HG03108 (cell line): ENCODE results near the gene GTF2IRD1.

ENCODE experiments used
- ATAC-seq: cut with Tn5 transposase; IDR thresholded peaks from one replicate; pipeline ENCODE4 v1.9.1; 2021; ENCODE audit warnings: moderate library complexity; ENCODE audit not compliant: unreplicated experiment

GTF2IRD1 gene

DNA sequence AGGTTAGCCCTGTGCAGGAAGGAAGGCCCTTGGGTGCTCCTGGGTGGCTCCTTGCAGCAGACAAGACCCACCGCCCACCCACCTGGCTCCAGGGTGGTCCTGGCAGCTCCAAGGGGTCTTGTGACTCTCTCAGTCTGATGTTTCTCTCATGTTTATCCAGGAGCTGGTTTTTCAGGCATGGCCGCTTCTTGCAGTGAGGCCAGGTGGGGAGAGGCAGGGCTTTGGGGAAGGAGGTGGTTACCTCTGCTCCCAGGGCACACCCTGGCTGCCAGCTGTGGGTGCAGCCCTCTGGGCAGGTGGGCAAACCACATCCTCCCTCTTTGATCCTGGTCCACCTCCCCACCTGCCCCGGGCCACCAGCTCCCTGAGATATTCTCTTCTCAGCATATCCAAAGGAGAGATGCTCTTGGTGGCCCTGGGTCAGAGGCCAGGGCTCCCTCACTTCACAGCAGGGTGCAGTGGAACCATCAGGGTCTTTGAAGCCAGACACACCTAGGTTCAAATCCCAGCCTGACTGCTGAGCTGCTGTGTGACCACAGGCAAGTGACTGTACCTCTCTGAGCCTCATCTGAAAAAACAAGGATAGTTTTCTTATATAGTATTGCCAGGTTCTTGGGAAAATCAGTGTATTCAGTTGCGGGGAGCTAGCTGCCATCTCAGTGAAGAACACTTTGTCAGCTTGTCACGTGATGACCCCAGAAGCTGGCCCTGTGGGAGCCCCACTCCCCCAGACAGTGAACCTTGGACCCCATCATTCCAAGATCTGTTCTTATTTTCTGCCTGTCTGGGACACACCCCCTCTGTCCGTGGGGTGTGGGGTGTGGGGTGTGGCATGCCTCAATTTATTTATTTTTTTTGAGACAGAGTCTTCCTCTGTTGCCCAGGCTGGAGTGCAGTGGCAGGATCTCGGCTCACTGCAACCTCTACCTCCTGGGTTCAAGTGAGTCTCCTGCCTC is 11.5 kb downstream of the GTF2IRD1 start:
- ATAC-seq, result no peak

DNA sequence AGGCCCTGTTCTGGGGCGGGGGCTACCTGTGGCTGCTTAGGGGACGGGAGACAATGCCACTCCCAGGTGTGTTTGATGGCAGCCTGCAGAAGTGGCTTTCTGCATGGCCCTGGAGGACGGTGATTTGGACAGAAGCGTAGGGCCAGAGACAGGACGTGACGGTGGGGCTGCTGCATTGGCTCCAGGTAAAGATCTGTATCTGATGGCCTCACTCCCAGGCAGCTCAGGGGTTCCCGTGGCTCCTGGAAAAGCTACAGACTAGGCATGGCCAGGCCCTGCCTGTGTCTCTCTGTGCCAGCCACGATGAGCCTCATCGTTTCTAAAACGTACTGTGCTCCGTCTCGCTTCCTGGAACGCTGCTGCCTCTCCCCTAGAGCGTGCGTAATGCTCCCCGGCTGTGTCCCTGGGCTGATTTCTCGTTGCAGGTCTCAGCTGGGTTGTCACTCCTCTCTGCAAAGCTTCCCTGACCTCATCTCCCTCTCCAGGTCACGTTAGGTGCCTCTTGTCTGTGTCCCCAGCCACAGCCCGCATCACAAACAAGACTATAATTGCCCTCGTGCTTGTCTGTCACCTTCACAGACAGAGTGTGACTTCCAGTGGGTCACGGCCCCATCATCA is 12.6 kb downstream of the GTF2IRD1 start:
- ATAC-seq, result no peak

DNA sequence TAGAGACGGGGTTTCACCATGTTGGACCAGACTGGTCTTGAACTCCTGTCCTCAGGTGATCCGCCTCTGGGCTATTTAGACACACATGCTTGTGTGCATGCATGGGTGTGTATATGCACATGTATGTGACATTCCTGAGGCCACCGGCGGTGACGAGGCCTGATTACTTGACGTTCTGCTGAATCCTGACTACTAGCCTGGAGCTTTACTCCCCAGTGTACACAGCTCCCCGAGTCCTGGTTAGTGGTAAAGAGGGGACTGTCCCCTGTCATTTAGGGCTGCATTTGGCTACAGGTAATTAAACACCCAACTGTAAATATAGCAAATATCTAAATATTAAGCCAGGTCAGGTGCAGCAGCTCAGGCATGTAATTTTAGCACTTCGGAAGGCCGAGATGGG is 14.2 kb downstream of the GTF2IRD1 start:
- no peak for ATAC-seq

DNA sequence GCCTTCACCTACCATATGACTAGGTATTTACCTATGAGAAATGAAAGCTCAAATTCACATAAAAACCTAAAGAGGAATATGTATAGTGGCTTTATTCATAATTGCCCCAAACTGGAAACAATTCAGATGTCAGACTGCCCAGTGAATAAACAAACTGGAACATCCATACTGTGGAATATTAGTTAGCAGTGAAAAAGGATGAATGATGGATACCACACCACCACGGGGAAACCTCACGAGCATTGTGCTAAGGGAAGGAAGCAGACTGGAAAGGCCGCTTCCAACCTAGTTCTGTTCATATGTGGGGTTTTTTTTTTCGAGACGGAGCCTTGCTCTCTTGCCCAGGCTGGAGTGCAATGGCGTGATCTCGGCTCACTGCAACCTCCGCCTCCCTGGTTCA is 16.8 kb downstream of the GTF2IRD1 start:
- no peak for ATAC-seq

DNA sequence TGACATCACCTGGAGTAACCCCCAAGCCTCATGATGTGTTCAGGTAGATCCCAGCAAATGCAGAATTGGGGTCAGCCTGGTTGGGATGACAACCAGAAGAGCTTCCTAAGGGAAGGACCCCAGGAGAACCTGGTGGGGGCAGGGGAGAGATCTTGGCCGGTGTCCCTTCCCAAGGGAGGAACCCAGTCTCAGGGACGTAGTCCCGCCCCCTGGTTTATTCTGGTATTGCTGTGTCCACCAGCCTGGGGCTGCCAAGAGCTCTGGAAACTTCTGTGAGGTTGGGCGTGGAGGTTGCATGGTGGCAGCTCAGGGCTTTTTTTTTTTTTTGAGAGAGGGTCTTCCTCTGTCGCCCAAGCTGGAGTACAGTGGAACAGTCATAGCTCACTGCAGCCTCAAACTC is 19.4 kb downstream of the GTF2IRD1 start:
- no peak for ATAC-seq

DNA sequence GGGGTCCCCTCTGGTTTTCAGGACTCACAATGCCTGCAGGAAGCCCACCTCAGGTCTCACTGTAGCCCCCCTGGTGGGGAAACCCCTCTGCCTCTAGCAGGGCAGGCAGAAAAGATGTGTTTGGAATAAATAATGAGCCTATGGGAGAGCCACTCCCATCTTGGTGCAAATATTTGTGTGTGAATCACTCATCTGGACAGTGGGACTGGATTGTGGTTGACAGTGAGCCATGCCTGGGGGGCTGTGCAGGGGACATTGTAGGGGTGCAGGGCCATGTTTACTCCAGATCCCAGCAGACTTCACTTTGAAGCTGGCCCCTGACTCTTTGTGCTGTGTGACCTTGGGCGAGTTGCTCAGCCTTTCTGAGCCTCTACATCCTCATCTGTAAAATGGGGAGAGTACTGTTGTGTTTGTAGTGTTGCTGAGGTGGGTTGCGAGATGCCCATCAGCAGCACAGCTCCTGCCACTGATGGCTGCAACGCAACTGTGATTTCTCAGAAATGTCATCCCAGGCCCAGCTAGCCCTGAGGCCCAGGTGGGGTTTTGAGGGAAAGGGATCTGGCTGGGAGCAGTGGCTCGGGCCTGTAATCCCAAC is 20.7 kb downstream of the GTF2IRD1 start:
- no peak for ATAC-seq

DNA sequence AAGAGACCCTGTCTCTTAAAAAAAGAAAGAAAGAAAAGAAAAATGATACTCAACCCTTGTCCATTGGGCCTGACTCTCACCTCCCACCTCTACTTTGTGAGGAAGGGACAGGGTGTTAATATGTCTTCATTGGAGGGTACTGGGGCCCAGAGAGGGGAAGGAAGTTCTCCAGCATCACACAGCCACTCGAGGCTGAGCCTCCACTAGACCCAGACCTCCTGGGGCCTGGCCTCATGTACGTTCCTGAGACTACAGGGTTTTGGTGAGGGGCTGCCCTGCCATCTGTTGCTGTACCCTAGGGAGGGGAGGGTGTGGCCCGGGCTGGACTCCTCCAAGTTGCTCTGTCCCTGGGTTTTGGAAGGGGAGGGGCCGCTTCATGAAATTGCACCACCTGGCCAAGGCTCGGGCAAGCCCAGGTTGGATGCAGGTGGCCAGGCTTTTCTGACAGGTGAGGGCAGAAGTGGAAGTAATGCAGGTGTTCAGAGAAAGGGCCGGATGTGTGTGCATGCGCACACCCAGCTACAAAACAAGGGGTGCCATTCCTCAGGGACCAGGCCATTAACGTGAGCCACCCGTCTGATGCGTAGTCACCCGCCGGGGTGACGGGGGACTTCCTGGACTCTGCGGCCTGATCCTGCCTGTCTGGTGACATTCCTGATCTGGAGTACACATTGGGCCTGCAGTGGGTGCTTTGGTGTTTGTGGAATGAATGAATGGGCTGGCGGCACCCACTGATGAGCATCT is 21.7 kb downstream of the GTF2IRD1 start:
- ATAC-seq, result no peak

DNA sequence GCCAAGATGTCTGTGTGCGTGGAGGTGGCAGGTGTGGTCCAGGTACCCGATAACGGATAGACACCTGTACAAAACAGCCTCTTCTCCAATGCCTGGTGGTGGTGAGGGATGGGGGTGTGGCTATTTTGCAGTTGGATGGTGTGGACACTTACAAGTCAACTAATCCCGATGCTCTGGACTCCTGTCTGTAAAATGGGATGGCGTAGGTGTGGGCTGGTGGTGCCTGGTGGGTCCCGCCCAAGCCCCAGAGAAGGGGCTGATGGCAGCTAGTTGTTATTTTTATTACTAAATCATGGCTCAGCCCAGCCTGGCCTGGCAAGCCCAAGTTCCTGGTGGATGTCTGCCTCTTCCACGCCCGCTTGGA is 22.3 kb downstream of the GTF2IRD1 start:
- no peak for ATAC-seq

DNA sequence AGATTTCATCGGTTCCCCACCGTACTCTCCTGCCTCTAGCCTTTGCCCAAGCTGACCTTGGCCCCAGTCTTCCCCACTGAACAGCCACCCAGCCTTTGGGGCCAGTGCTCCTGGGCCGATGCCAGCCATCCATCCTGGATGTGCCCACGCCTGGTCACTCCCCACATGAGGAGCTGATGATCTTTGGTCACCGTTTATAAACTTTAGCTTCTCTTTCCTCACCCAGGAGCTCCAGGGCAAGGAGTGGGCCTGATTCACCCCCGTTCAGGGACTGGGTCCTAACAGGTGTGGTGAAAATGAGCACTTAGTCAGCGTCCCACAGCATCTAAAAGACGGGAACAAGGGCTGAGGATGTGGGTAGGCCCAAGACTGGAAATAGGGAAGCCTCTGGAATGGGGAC is 22.9 kb downstream of the GTF2IRD1 start:
- no peak for ATAC-seq

DNA sequence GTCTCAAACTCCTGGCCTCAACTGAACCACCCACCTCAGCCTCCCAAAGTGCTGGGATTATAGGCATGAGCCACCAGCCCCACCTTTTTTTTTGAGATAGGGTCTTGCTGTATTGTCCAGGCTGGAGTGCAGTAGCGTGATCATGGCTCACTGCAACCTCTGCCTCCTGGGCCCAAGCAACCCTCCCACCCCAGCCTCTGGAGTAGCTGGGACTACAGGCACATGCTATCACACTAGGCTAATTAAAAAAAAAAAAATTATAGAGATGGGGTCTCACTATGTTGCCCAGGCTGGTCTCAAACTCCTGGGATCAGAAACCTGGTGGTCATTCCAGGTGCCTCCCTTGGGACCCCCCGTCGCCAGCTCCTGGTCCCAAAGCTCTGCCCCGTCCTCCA is 25.0 kb downstream of the GTF2IRD1 start:
- no peak for ATAC-seq

DNA sequence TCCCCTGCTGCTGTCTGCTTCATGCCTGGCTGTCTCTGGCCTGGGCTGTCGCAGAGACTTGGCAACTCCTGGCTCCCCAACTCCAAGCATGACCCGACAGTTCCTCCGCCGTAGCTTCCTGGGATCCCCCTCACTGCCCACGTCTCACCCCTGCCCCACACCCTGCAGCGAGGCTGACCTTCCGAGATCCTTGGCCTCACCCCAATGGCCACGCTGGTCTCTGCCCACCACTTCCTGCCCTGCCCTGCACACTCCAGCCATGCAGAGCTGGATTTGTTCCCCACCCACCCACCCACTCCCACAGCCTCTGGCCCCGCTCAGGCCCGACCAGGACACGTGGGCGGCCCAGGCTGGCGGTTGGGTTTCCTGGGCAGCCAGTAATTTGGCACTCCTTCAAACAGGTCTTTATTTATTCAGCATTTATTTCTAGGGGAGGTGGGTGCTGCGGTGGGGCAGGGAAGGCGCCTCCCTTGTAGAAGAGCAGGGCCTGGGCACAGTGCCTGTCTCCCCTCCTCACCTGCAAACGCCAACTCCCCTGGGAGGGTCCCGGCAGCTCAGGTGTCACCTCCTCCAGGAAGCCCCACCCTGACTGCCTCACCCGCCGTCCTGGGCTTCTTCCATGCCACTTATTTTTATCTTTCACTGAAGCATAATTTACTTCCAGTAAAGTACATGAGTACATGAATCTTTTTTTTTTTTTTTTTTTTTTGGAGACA is 25.5 kb downstream of the GTF2IRD1 start:
- ATAC-seq, result no peak

DNA sequence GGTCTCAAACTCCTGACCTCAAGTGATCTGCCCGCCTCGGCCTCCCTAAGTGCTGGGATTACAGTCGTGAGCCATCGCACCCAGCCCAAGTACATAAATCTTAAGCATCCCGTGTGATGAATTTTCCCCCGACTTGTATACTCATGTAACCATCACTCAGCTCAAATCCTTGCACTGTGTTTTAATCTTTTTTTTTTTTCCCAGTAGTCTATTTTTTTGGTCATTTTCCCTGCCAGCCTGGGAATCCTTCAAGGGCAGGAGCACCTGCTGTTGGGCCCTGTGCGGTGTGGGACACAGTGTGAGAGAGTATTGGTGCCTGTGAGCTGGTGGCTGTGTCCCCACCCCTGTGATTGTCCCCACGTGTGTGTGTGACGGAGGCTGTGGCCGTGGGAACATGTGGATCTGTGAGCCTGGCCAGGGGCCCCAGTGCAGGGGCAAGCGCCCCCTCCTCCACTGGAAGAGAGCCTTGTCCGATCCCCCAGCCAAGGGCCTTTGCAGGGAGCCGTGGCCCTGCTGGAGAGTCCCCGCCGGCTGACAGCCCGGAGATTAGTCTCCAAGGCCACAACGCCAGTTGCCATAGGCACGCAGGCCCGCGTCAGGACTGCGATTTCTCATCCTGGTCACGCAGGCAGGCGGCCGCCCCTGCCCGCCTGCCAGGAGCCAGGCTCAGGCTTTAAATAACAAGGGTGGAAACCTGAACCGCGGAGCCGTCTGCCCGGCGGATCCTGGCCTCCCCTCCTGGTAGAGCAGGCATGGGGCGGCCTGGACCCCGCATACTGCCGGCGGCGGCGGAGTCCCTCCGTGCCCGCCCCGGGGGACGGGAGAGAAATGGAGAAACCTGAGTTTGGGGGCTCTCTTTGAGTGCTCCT is 26.5 kb downstream of the GTF2IRD1 start:
- ATAC-seq, result no peak

DNA sequence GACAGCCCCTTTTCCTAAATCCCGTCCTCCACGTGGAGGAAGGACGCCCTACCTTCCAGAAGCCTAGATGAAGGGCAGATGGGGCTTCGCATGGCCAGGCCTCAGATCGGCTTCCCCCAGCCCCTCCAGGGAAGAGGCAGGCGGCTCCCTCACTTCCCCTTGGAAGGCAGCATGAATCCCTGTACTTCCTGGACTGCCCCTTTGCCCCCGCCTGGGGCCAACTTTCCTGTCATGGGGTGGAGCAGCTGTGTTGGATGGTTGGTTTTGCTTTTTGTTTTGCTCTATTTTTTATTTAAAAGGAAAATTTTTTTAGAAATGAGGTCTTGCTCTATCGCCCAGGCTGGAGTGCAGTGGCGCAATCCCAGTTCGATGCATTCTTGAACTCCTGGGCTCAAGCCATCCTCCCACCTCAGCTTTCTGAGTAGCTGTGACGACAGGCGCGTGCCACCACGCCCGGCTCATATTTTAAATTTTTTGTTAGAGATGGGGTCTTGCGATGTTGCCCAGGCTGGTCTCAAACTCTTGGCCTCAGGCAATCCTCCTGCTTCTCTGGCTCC is 27.2 kb downstream of the GTF2IRD1 start:
- no peak for ATAC-seq

DNA sequence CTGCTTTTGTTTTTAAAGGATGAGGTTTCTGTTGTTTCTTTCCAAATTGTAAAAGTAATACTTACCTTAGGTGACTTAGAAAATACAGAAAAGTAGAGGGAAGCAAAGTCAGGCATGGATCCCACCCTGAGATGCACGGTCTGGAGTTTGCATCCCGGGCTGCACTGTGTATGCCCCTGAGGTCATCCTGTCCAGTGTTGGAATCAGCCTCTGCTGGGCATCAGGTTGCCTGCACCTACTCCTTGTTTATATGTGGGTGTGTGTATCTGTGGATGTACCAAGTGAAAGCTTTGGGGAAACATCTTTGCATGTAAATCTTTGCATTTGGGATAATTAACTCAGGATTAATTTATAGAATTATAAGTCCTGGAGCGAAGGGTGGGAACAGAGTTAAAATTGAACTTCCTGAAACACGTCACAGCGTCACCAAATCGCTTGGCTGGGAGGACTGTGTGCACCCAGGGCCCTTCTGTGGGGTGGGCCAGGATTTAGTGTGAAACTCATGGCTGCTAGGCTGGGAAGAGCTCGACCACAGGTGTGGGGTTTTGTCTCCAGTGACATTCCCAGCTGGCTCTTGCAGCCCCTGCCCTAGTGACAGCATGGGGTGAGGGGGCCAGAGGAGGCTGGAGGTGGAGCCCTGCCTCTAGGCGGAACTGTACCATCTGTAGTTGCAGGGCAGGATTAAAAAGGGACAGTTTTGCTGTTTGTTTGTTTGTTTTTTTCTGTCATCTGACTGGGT is 27.9 kb downstream of the GTF2IRD1 start:
- no peak for ATAC-seq

DNA sequence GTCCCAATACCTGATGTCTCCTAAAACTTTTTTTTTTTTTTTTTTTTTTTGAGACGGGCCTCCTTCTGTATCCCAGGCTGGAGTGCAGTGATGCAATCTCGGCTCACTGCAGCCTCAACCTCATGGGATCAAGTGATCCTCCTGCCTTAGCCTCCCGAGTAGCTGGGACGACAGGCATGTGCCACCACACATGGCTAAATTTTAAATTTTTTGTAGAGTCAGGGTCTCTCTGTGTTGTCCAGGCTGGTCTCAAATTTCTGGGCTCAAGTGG is 28.4 kb downstream of the GTF2IRD1 start:
- ATAC-seq, result no peak

DNA sequence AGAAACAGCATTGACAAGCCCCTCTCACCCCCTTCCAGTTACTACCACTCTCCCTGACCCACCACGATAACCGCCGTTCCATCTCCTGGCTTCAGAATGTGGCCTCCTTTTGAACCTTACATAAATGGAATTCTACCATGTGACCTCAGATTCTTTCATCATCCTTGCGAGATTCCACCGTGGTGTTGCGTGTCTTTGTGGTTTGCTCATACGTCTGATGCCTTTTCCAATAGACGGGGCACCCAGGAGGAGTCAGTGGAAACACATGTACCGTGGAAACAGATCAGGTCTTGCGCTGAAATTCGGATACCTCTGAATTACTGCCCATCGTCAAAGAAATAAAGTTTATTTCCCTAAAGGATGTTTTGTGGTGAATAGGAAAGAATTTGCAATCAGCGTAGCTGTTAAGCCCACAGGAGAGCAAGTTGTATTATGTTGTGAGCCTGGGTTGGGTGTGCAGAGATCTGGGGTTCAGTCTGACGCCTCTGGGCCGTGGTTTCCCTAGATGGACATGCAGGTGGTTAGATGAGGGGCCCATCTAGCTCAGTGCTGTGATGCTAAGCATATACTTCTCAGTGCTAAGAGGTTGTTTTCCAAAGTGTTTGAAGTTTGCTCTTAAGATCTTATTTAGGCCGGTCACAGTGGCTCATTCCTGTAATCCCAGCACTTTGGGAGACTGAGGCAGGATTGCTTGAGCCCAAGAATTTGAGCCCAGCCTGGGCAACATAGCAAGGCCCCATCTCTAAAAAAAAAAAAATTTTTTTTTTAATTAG is 29.1 kb downstream of the GTF2IRD1 start:
- no peak for ATAC-seq

DNA sequence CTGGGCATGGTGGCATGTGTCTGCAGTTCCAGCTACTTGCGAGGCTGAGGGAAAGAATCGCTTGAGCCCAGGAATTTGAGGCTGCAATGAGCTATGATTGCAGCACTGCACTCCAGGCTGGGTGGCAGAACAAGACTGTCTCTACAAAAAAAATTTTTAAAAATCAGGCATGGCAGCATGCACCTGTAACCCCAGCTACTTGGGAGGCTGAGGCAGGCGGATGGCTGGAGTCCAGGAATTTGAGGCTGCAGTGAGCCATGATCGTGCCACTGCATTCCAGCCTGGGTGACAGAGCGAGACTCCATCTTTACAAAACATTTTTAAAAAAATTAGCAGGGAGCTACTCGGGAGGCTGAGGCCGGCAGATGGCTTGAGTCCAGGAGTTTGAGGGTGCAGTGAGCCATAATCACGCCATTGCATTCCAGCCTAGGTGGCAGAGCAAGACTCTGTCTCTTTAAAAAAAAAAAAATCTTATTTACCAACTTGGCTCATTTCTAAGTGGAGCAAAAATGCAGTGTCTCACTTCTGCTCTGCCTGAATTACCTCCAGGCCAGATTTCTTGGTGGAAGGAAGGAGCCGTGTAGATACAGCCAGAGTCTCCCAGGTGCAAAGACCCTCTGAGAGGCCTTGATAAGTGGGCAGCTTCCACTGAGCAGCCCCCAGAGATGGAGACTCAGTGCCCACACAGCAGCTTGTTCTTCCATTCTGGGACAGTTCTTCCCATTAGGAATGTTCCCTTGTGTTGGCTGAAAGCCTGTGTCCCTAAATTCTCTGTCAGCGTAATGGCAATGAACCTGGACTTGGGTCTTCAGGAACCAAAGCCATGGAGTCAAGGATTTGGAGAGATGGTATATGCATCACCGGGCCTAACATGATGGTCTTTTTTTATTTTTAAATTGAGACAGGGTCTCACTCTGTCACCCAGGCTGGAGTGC is 30.0 kb downstream of the GTF2IRD1 start:
- ATAC-seq, result no peak
